PC-9 (cell line): ENCODE measurements around the gene FOXP2. TPM values are rescaled to one million over a fixed set of nuclear protein-coding genes. Genes with fewer than 3 reads are reported as not detected.

ENCODE experiments used
- BruUV-seq: library from RNA; stranded (reverse); fragments of 400-500 nt; replicated peaks from 2 replicates; lab custom pipeline; 2021; lab: Mats Ljungman, UMichigan
- CTCF ChIA-PET: fragments of 300-600 bp; sonication (Branson Sonifier 250); formaldehyde crosslinking; loops from one replicate; lab custom pipeline; 2022; ENCODE audit warnings: antibody characterized with exemption; lab: Charles Lee
- POLR2A ChIA-PET: fragments of 300-600 bp; sonication (Branson Sonifier 250); formaldehyde crosslinking; loops from one replicate; lab custom pipeline; 2022; ENCODE audit warnings: antibody characterized with exemption; ENCODE audit not compliant: unreplicated experiment; lab: Charles Lee
- DNase-seq, 2 experiments: peaks; one replicate each; pipeline versions ENCODE4 v3.0.0 to v3.0.0-alpha.2; 2015 to 2022; ENCODE audit warnings: mixed read lengths in 1 of 2
- H2AFZ ChIP-seq: fragments of 200-600 bp; sonication (generic); 2 replicates; pipeline ENCODE4 v1.8.1; 2017; ENCODE audit warnings: antibody characterized with exemption
- H3F3A ChIP-seq: fragments of 200-600 bp; sonication (generic); 2 replicates; pipeline ENCODE4 v1.8.1; 2017; ENCODE audit warnings: antibody characterized with exemption, mild to moderate bottlenecking, low read depth; ENCODE audit not compliant: insufficient read depth
- H3K27ac ChIP-seq: fragments of 200-600 bp; sonication (generic); 2 replicates; pipeline ENCODE4 v1.6.1; 2016; ENCODE audit warnings: mixed run types
- H3K27me3 ChIP-seq: fragments of 200-600 bp; sonication (generic); 2 replicates; pipeline ENCODE4 v1.6.1; 2016; ENCODE audit warnings: low read depth, mixed run types; ENCODE audit not compliant: insufficient read depth
- H3K36me3 ChIP-seq: fragments of 200-600 bp; sonication (generic); 2 replicates; pipeline ENCODE4 v1.6.1; 2016; ENCODE audit warnings: low read depth, mixed run types
- H3K4me1 ChIP-seq: fragments of 200-600 bp; sonication (generic); replicated peaks from 2 replicates; pipeline ENCODE4 v1.6.1; 2016; ENCODE audit warnings: mixed run types; ENCODE audit not compliant: insufficient read depth
- H3K4me2 ChIP-seq: fragments of 200-600 bp; sonication (generic); 2 replicates; pipeline ENCODE4 v1.6.1; 2017; ENCODE audit warnings: mixed run types
- H3K4me3 ChIP-seq: fragments of 200-600 bp; sonication (generic); 2 replicates; pipeline ENCODE4 v1.6.1; 2016; ENCODE audit warnings: mixed run types
- H3K79me2 ChIP-seq: fragments of 200-600 bp; sonication (generic); 2 replicates; pipeline ENCODE4 v1.6.1; 2017; ENCODE audit warnings: low read depth, mixed run types
- H3K9me2 ChIP-seq: fragments of 200-600 bp; sonication (generic); 2 replicates; pipeline ENCODE4 v1.8.1; 2017; ENCODE audit warnings: mild to moderate bottlenecking; ENCODE audit not compliant: insufficient read depth
- H3K9me3 ChIP-seq: fragments of 200-600 bp; sonication (generic); 2 replicates; pipeline ENCODE4 v1.8.1; 2016; ENCODE audit warnings: low read depth; ENCODE audit not compliant: insufficient read depth
- H4K20me1 ChIP-seq: fragments of 200-600 bp; sonication (generic); 2 replicates; pipeline ENCODE4 v1.8.1; 2017; ENCODE audit not compliant: insufficient read depth
- EZH2 ChIP-seq: fragments of 200-600 bp; sonication (generic); IDR thresholded peaks from 2 replicates; pipeline ENCODE4 v1.8.0; 2017; ENCODE audit warnings: antibody characterized with exemption, low read depth
- intact Hi-C: fragments of 100-400 bp; cut with micrococcal nuclease; formaldehyde crosslinking; loops from one replicate; pipeline ENCODE4 v1.10.0; 2022; ENCODE audit not compliant: unreplicated experiment
- total RNA-seq: library from RNA; stranded (reverse); gene quantifications from 2 replicates; pipeline ENCODE4 v1.2.3, GENCODE V29; 2021
- TF ChIP-seq, protein P1 (sequence below): fragments of 200-600 bp; sonication (generic); conservative IDR thresholded peaks from 2 replicates; pipeline ENCODE4 v1.6.1; 2017; ENCODE audit warnings: mixed run types, antibody characterized with exemption, mild to moderate bottlenecking, moderate library complexity

The FOXP2 gene
- total RNA-seq, 1 experiment from 2014 or later, result 1.2 TPM

DNA sequence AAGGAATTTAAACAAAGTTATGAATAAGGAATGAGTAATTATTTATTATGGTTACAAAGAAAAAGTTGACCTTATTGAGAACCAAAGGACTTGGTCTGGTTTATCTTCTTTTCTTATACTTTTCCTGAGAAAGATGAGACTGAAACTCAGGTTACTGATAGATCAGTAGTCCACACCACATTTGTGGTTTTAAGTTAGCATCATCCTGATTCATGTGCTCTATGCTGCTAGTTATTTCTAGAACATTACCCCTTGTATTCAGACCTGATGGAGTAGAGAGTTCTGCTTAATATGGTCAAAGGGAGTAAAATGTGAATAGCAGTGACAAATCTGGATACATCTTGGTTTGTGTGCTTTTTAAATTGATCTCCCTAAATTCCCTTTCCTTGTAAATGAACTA lies 63.8 kb downstream of the FOXP2 start:
- CTCF ChIA-PET, result no interaction called here
- Histone ChIP-seq H3K79me2 (no peaks in the 10 kb centered on the region), H2AFZ (no peak overlapping the region), H3F3A (no peaks in the 10 kb centered on the region), H3K36me3 (no peaks in the 10 kb centered on the region), H3K4me2 (no peak overlapping the region), H3K27ac (no peak overlapping the region), H3K4me3 (no peak overlapping the region), H3K4me1 (no peaks in the 10 kb centered on the region), H4K20me1 (no peaks in the 10 kb centered on the region), H3K9me2 (no peaks in the 10 kb centered on the region; the same call in 1 of the 2 replicates), H3K9me3 (no peaks in the 10 kb centered on the region), H3K27me3 (no peaks in the 10 kb centered on the region)
- TF ChIP-seq, protein P1, sequence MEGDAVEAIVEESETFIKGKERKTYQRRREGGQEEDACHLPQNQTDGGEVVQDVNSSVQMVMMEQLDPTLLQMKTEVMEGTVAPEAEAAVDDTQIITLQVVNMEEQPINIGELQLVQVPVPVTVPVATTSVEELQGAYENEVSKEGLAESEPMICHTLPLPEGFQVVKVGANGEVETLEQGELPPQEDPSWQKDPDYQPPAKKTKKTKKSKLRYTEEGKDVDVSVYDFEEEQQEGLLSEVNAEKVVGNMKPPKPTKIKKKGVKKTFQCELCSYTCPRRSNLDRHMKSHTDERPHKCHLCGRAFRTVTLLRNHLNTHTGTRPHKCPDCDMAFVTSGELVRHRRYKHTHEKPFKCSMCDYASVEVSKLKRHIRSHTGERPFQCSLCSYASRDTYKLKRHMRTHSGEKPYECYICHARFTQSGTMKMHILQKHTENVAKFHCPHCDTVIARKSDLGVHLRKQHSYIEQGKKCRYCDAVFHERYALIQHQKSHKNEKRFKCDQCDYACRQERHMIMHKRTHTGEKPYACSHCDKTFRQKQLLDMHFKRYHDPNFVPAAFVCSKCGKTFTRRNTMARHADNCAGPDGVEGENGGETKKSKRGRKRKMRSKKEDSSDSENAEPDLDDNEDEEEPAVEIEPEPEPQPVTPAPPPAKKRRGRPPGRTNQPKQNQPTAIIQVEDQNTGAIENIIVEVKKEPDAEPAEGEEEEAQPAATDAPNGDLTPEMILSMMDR, result no peak
- no peak for TF ChIP-seq EZH2
- no peak for DNase-seq
- BruUV-seq, result no TSS peak
- POLR2A ChIA-PET, result no interaction called here
- intact Hi-C loops, result no loop called here

DNA sequence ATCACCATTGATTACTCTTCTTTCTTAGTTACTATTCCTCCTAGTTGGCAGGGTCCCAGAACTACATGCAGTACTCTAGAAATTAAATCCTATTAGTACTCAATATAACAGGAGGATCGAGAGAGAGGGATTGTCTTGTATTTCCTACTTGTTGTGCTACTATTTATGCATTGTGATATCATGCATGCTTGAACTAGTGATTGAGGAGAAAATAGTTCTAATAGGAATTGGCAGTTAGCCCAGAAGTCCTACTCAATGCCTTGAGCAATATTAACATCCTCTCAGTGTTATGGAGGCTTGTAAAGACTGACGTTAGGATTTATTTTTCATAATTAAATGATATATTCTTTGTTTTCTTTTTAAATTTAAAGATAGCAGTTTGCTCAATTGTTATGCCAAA lies 67.4 kb downstream of the FOXP2 start:
- intact Hi-C loops, result no loop called here
- no peaks in the 10 kb centered on the region for H3K79me2 ChIP-seq
- H3K4me2 ChIP-seq, result no peak overlapping the region
- H2AFZ ChIP-seq, result no peak overlapping the region
- ChIA-PET CTCF (no interaction called here), POLR2A (no interaction called here)
- no peak for DNase-seq
- no peak overlapping the region for H3K27ac ChIP-seq
- no peaks in the 10 kb centered on the region for H4K20me1 ChIP-seq
- H3F3A ChIP-seq, result no peaks in the 10 kb centered on the region
- no peaks in the 10 kb centered on the region for H3K9me3 ChIP-seq
- no peaks in the 10 kb centered on the region for H3K27me3 ChIP-seq
- no TSS peak for BruUV-seq
- H3K9me2 ChIP-seq, result no peaks in the 10 kb centered on the region; the same call in 1 of the 2 replicates
- TF ChIP-seq, protein P1, result no peak
- TF ChIP-seq EZH2, result no peak
- no peaks in the 10 kb centered on the region for H3K36me3 ChIP-seq
- no peak overlapping the region for H3K4me3 ChIP-seq
- no peaks in the 10 kb centered on the region for H3K4me1 ChIP-seq

DNA sequence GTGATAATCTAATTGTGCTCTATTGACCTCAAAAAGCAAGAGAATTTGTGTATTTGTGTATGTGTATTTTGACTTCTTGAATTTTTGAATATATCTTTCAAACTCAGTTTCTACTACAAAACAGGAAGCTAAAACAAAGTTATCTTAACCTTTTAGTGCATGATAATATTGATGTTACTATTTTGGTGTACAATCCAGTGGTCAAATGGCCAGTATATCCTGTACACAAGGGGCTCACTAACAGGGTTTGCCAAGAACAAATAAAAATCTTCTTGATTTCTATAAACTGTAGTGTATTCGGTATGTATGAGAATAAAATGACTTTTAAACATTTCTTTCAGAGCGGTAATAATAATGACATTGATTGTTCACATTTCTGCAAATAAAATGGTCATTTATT lies 69.6 kb downstream of the FOXP2 start:
- Histone ChIP-seq H3K9me2 (no peaks in the 10 kb centered on the region; the same call in 1 of the 2 replicates), H3K27ac (no peak overlapping the region), H3K79me2 (no peaks in the 10 kb centered on the region), H3K4me3 (no peak overlapping the region), H4K20me1 (no peaks in the 10 kb centered on the region), H3K4me1 (no peaks in the 10 kb centered on the region), H3K9me3 (peaks cover 4% of the 10 kb centered on the region; the same call in 1 of the 2 replicates), H3K4me2 (no peak overlapping the region), H2AFZ (no peak overlapping the region), H3K36me3 (no peaks in the 10 kb centered on the region), H3F3A (no peaks in the 10 kb centered on the region), H3K27me3 (no peaks in the 10 kb centered on the region)
- BruUV-seq, result no TSS peak
- intact Hi-C loops, result no loop called here
- no peak for DNase-seq
- TF ChIP-seq EZH2, result no peak
- TF ChIP-seq, protein P1, result no peak
- CTCF ChIA-PET, result no interaction called here
- POLR2A ChIA-PET, result no interaction called here
